Measurements from ENCODE around the gene EMC9. TPM values are rescaled to one million over a fixed set of nuclear protein-coding genes. Genes with fewer than 3 reads are reported as not detected.

The EMC9 gene
- total and polyA plus RNA-seq, 2 experiments from 2014 or later: 13.8 to 34.1 TPM

GRCh38 chr14:24149302-24149969, 8.0 kb upstream of the EMC9 start:
- Histone ChIP-seq H3K79me2 (peaks cover 45% of the 10 kb centered on the region), H3K36me3 (replicated peaks; ENCODE audit: insufficient read depth, low read depth) (no peaks in the 10 kb centered on the region)

DNA sequence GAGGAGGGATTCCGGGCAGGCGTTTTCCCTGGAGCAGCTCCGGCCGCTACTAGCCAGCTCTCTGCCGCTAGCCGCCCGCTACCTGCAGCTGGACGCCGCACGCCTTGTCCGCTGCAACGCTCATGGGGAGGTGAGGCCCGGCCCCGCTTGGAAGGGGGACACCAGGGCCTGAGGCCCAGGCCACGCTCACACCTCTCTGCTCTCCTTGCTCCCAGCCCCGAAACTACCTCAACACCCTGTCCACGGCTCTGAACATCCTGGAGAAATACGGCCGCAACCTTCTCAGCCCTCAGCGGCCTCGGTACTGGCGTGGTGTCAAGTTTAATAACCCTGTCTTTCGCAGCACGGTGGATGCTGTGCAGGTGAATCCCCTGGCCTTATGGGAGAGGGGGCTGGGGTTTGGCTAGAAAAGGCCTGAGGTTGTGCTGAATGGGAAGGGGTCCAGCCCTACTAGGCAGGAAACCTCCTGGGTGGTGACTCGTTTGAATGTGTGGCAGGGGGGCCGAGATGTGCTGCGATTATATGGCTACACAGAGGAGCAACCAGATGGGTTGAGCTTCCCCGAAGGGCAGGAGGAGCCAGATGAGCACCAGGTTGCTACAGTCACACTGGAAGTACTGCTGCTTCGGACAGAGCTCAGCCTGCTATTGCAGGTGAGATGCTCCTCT, 6.5 kb upstream of the EMC9 start:
- Histone ChIP-seq H4K20me1 (ENCODE audit: insufficient read depth, poor library complexity, severe bottlenecking) (peaks cover 6% of the 10 kb centered on the region), H3K27ac (peak overlapping the region; percentile 4), H3K79me2 (peaks cover 47% of the 10 kb centered on the region), H3K4me1 (ENCODE audit: insufficient read depth) (peaks cover 15% of the 10 kb centered on the region), H3K9me2 (replicated peaks; ENCODE audit: insufficient read depth) (no peaks in the 10 kb centered on the region), H3K4me3 (peak overlapping the region; percentile 91), H3K27me3 (no peaks in the 10 kb centered on the region), H3K4me2 (peak overlapping the region; percentile 92), H3K36me3 (replicated peaks; ENCODE audit: insufficient read depth, low read depth) (no peaks in the 10 kb centered on the region), H2AFZ (peak overlapping the region; percentile 42), H3K9me3 (ENCODE audit: low read depth) (no peaks in the 10 kb centered on the region)
- WGBS (ENCODE audit: low lambda C conversion rate, missing lambda C conversion rate): 10% methylated on average over 29 of the region's 29 CpGs
- DNase-seq (ENCODE audit: low spot score): no peak
- TF ChIP-seq EZH2 (IDR thresholded peaks at IDR 0.05; ENCODE audit: borderline replicate concordance) (no peak), CTCF (IDR thresholded peaks at IDR 0.05; ENCODE audit: poor library complexity) (no peak), EZH2phosphoT487 (IDR thresholded peaks at IDR 0.05; ENCODE audit: low read depth, severe bottlenecking, unreplicated experiment) (no peak)

More at GRCh38 chr14:24149302-24149969, 8.0 kb upstream of the EMC9 start:
- peaks cover 15% of the 10 kb centered on the region for H3K4me1 ChIP-seq (ENCODE audit: insufficient read depth)
- WGBS (ENCODE audit: low lambda C conversion rate, missing lambda C conversion rate): 99% methylated on average over 3 of the region's 3 CpGs
- no peak overlapping the region for H2AFZ ChIP-seq
- H3K4me3 ChIP-seq: no peak overlapping the region
- TF ChIP-seq EZH2 (IDR thresholded peaks at IDR 0.05; ENCODE audit: borderline replicate concordance): no peak
- TF ChIP-seq CTCF (IDR thresholded peaks at IDR 0.05; ENCODE audit: poor library complexity): no peak
- no peak for TF ChIP-seq EZH2phosphoT487 (IDR thresholded peaks at IDR 0.05; ENCODE audit: low read depth, severe bottlenecking, unreplicated experiment)
- no peaks in the 10 kb centered on the region for H3K9me2 ChIP-seq (replicated peaks; ENCODE audit: insufficient read depth)
- H4K20me1 ChIP-seq (ENCODE audit: insufficient read depth, poor library complexity, severe bottlenecking): peaks cover 6% of the 10 kb centered on the region
- H3K4me2 ChIP-seq: no peak overlapping the region
- H3K9me3 ChIP-seq (ENCODE audit: low read depth): no peaks in the 10 kb centered on the region
- no peak overlapping the region for H3K27ac ChIP-seq
- H3K27me3 ChIP-seq: no peaks in the 10 kb centered on the region
- DNase-seq (ENCODE audit: low spot score): no peak

DNA sequence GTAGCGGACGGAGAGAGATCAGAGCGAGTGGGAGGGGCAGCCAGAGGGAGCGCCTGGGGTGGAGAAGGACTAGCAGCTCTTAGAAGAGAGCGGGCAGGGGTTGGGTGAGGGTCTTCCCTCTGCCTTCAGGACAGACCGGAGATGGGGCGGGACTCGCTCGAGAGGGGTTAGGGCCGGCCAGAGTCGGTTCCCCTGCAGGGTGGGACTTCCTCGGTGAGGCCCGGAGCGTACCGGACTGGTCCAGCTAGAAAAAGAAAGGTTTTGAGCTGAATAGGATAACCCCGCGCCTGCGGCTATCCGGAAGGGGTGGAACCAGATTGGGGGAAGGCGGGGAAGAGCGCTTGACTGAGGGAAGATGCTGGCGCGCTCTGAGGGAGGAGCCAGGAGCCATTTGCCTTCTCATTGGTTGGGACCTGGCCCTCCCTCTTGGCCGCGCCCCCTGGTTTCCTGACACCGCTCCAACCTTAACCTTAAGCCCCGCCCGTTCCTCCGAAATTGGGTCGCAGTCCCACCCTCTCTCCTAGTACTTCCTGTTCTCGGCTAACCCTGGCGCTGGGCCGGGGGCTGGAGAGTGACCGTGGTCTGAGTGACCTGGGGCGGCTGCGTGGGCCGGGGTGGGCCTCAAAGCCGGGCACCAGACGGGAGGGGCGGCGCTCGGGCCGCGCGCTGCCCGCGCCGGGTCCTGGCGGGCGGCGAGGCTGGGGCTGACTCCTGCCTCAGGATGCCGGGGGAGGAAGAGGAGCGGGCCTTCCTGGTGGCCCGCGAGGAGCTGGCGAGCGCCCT, 5.8 kb upstream of the EMC9 start, which contains the start of gene RNF31:
TSS of gene RNF31 (plus strand) at position 521 of the 783 bp plus-strand sequence. CDS start at position 722, 201 bp downstream.
- H3K4me3 ChIP-seq: peak within 1 kb of the TSS; percentile 91
- H4K20me1 ChIP-seq (ENCODE audit: insufficient read depth, poor library complexity, severe bottlenecking): peaks cover 6% of the 10 kb centered on the region
- DNase-seq (ENCODE audit: low spot score): peak; percentile 99
- peak within 1 kb of the TSS; percentile 48 for H2AFZ ChIP-seq
- no peaks in the 10 kb centered on the region for H3K9me3 ChIP-seq (ENCODE audit: low read depth)
- H3K9me2 ChIP-seq (replicated peaks; ENCODE audit: insufficient read depth): no peaks in the 10 kb centered on the region
- H3K79me2 ChIP-seq: peaks cover 47% of the 10 kb centered on the region
- peak within 1 kb of the TSS; percentile 92 for H3K4me2 ChIP-seq
- no peaks in the 10 kb centered on the region for H3K36me3 ChIP-seq (replicated peaks; ENCODE audit: insufficient read depth, low read depth)
- TF ChIP-seq EZH2 (IDR thresholded peaks at IDR 0.05; ENCODE audit: borderline replicate concordance) (no peak), CTCF (IDR thresholded peaks at IDR 0.05; ENCODE audit: poor library complexity) (no peak), EZH2phosphoT487 (IDR thresholded peaks at IDR 0.05; ENCODE audit: low read depth, severe bottlenecking, unreplicated experiment) (no peak)
- H3K27ac ChIP-seq: peak within 1 kb of the TSS; percentile 79
- under 1% methylated on average over 53 of the region's 57 CpGs for WGBS (ENCODE audit: low lambda C conversion rate, missing lambda C conversion rate)
- no peaks in the 10 kb centered on the region for H3K27me3 ChIP-seq
- H3K4me1 ChIP-seq (ENCODE audit: insufficient read depth): peaks cover 15% of the 10 kb centered on the region
